SK-N-SH (cell line): ENCODE results near the gene PYGB. TPM values are rescaled to one million over a fixed set of nuclear protein-coding genes. Genes with fewer than 3 reads are reported as not detected.

Experiments used
- CTCF ChIA-PET: fragments of 300-600, 350-600 bp; formaldehyde crosslinking; extraction: SDS; loops from one replicate; lab custom pipeline; 2021; lab: Yijun Ruan, JAX
- POLR2A ChIA-PET: fragments of 350-600 bp; sonication (Branson Sonifier 250); formaldehyde crosslinking; extraction: SDS; loops from one replicate; lab custom pipeline; 2020; ENCODE audit warnings: antibody characterized with exemption, inconsistent platforms; lab: Yijun Ruan, JAX
- DNase-seq: peaks from one replicate; pipeline ENCODE4 v3.0.0; 2012
- H2AFZ ChIP-seq: fragments of 200-600 bp; sonication (generic); 2 replicates; pipeline ENCODE4 v1.8.1; 2016; ENCODE audit warnings: antibody characterized with exemption, mild to moderate bottlenecking, low read depth
- H3F3A ChIP-seq: fragments of 200-600 bp; sonication (generic); replicated peaks from 2 replicates; pipeline ENCODE3; 2016; ENCODE audit warnings: antibody characterized with exemption, mild to moderate bottlenecking; ENCODE audit not compliant: insufficient read depth
- H3K27ac ChIP-seq, 2 experiments: fragments of 200-500 bp in 1 of 2; fragments of 200-600 bp in 1 of 2; sonication (Bioruptor generic) in 1 of 2; sonication (generic), shearing (Covaris generic) in 1 of 2; 2 replicates each; pipeline versions ENCODE4 v1.5.1 to v1.6.1; 2014 to 2016; ENCODE audit warnings: low read depth in 2 of 2, inconsistent platforms in 1 of 2, low read length in 1 of 2, mild to moderate bottlenecking in 1 of 2, mixed read lengths in 1 of 2
- H3K27me3 ChIP-seq: fragments of 200-600 bp; sonication (generic), shearing (Covaris generic); 2 replicates; pipeline ENCODE4 v1.6.1; 2016; ENCODE audit warnings: mixed run types; ENCODE audit not compliant: insufficient read depth
- H3K36me3 ChIP-seq, 2 experiments: fragments of 200-500 bp in 1 of 2; fragments of 200-600 bp in 1 of 2; sonication (Bioruptor generic) in 1 of 2; sonication (generic) in 1 of 2; replicated peaks in 1 of 2; 2 replicates each; pipeline versions ENCODE3 to v1.5.1; 2014 to 2016; ENCODE audit warnings: low read length in 1 of 2, mild to moderate bottlenecking in 1 of 2; ENCODE audit not compliant: insufficient read depth in 2 of 2, control insufficient read depth in 1 of 2
- H3K4me1 ChIP-seq, 2 experiments: fragments of 200-500 bp in 1 of 2; fragments of 200-600 bp in 1 of 2; sonication (Bioruptor generic) in 1 of 2; sonication (generic), shearing (Covaris generic) in 1 of 2; 2 replicates each; pipeline versions ENCODE4 v1.5.1 to v1.6.1; 2014 to 2016; ENCODE audit warnings: low read depth in 1 of 2, low read length in 1 of 2, mixed run types in 1 of 2; ENCODE audit not compliant: insufficient read depth in 2 of 2, control insufficient read depth in 1 of 2
- H3K4me2 ChIP-seq: fragments of 200-600 bp; sonication (generic), shearing (Covaris generic); 2 replicates; pipeline ENCODE4 v1.6.1; 2017; ENCODE audit warnings: mixed run types
- H3K4me3 ChIP-seq, 2 experiments: fragments of 200-500 bp in 1 of 2; fragments of 200-600 bp in 1 of 2; sonication (Bioruptor generic) in 1 of 2; sonication (generic), shearing (Covaris generic) in 1 of 2; 2 replicates each; pipeline versions ENCODE4 v1.5.1 to v1.8.1; 2014 to 2016; ENCODE audit warnings: low read depth in 2 of 2, inconsistent platforms in 1 of 2, low read length in 1 of 2, mild to moderate bottlenecking in 1 of 2, mixed read lengths in 1 of 2, moderate library complexity in 1 of 2
- H3K79me2 ChIP-seq: fragments of 200-600 bp; sonication (generic); 2 replicates; pipeline ENCODE4 v1.8.1; 2017; ENCODE audit warnings: mild to moderate bottlenecking; ENCODE audit not compliant: insufficient read depth
- H3K9ac ChIP-seq: fragments of 200-600 bp; sonication (generic); 2 replicates; pipeline ENCODE4 v1.6.1; 2017; ENCODE audit warnings: mixed run types
- H3K9me2 ChIP-seq: fragments of 200-600 bp; sonication (generic); 2 replicates; pipeline ENCODE4 v1.6.1; 2017; ENCODE audit warnings: mixed run types
- H3K9me3 ChIP-seq: fragments of 200-600 bp; sonication (generic); 2 replicates; pipeline ENCODE4 v1.6.1; 2017; ENCODE audit warnings: mixed run types, mild to moderate bottlenecking, moderate library complexity
- H4K20me1 ChIP-seq: fragments of 200-600 bp; sonication (generic); 2 replicates; pipeline ENCODE4 v1.6.1; 2017; ENCODE audit warnings: mild to moderate bottlenecking, mixed run types; ENCODE audit not compliant: insufficient read depth
- CHD2 ChIP-seq: fragments of 150-350 bp; IDR thresholded peaks from 2 replicates; pipeline ENCODE4 v1.6.1; 2018; ENCODE audit warnings: low read length; ENCODE audit not compliant: partially characterized antibody
- EP300 ChIP-seq, 2 experiments: IDR thresholded peaks; 2 replicates each; pipeline versions ENCODE4 v1.4.0 to v1.6.1; 2012; ENCODE audit warnings: borderline replicate concordance in 1 of 2, low read depth in 1 of 2, low read length in 1 of 2
- EZH2phosphoT487 ChIP-seq: fragments of 200-600 bp; sonication (generic); IDR thresholded peaks from 2 replicates; pipeline ENCODE4 v1.6.1; 2017; ENCODE audit warnings: low read depth, mixed run types, mild to moderate bottlenecking, antibody characterized with exemption, moderate library complexity, borderline replicate concordance
- FOSL2 ChIP-seq: IDR thresholded peaks from 2 replicates; pipeline ENCODE4 v1.4.0; 2012; ENCODE audit warnings: low read depth, mild to moderate bottlenecking, moderate library complexity, borderline replicate concordance
- FOXM1 ChIP-seq: IDR thresholded peaks from 2 replicates; pipeline ENCODE4 v1.4.0; 2012; ENCODE audit warnings: low read depth, mild to moderate bottlenecking
- GABPA ChIP-seq: IDR thresholded peaks from 2 replicates; pipeline ENCODE4 v1.4.0; 2012; ENCODE audit warnings: low read depth, mild to moderate bottlenecking
- GATA2 ChIP-seq: sonication (generic); formaldehyde crosslinking; IDR thresholded peaks from 2 replicates; pipeline ENCODE4 v1.5.0; 2020; ENCODE audit warnings: mild to moderate bottlenecking, missing genetic modification reagents
- JUND ChIP-seq: IDR thresholded peaks from 2 replicates; pipeline ENCODE4 v1.4.0; 2012
- MXI1 ChIP-seq: IDR thresholded peaks from 2 replicates; pipeline ENCODE4 v1.6.1; 2012; ENCODE audit warnings: mild to moderate bottlenecking, low read depth, low read length, improper control_type of control experiment
- NRF1 ChIP-seq: IDR thresholded peaks from 2 replicates; pipeline ENCODE4 v1.6.1; 2012; ENCODE audit warnings: low read depth, mild to moderate bottlenecking, low read length
- POLR2AphosphoS5 ChIP-seq: IDR thresholded peaks from 2 replicates; pipeline ENCODE4 v1.6.1; 2012; ENCODE audit warnings: low read depth, low read length
- RAD21 ChIP-seq: IDR thresholded peaks from 2 replicates; pipeline ENCODE4 v1.6.1; 2012; ENCODE audit warnings: mild to moderate bottlenecking, low read length
- RCOR1 ChIP-seq: fragments of 150-350 bp; IDR thresholded peaks from 2 replicates; pipeline ENCODE4 v1.6.1; 2017; ENCODE audit warnings: antibody characterized with exemption, low read length
- RXRA ChIP-seq: IDR thresholded peaks from 2 replicates; pipeline ENCODE4 v1.4.0; 2012; ENCODE audit warnings: low read depth, mild to moderate bottlenecking, borderline replicate concordance
- SIN3A ChIP-seq: IDR thresholded peaks from 2 replicates; pipeline ENCODE4 v1.6.1; 2012; ENCODE audit warnings: low read depth, mild to moderate bottlenecking, low read length, moderate library complexity, borderline replicate concordance
- SMC3 ChIP-seq: IDR thresholded peaks from 2 replicates; pipeline ENCODE4 v1.6.1; 2012; ENCODE audit warnings: low read depth, low read length, improper control_type of control experiment
- TAF1 ChIP-seq: IDR thresholded peaks from 2 replicates; pipeline ENCODE4 v1.6.1; 2012; ENCODE audit warnings: low read depth, mild to moderate bottlenecking, low read length, moderate library complexity, borderline replicate concordance
- YY1 ChIP-seq: IDR thresholded peaks from 2 replicates; pipeline ENCODE4 v1.4.0; 2012; ENCODE audit warnings: low read depth, mild to moderate bottlenecking
- WGBS: methylation state at CpG from one replicate; pipeline ENCODE4 v1.1.6; 2017; ENCODE audit warnings: low lambda C conversion rate; 5-methylcytosine and 5-hydroxymethylcytosine counted together
- polyA plus RNA-seq, 3 experiments: library from polyadenylated mRNA; depleted of rRNA; stranded (reverse); fragments of >200 nt; gene quantifications; 2 replicates each; pipeline ENCODE4 v1.2.3, GENCODE V29; 2012
- TF ChIP-seq, protein P1 (sequence below): IDR thresholded peaks from 2 replicates; pipeline ENCODE4; 2012
- TF ChIP-seq, protein P2 (sequence below): IDR thresholded peaks from 2 replicates; pipeline ENCODE4 v1.4.0; 2012; ENCODE audit warnings: low read depth
- TF ChIP-seq, protein P3 (sequence below): IDR thresholded peaks from 2 replicates; pipeline ENCODE4 v1.4.0; 2012; ENCODE audit warnings: low read depth, borderline replicate concordance
- TF ChIP-seq, protein P4 (sequence below): fragments of 200-600 bp; sonication (generic); IDR thresholded peaks from 2 replicates; pipeline ENCODE4 v1.6.1; 2017; ENCODE audit warnings: antibody characterized with exemption, mild to moderate bottlenecking, moderate library complexity

PYGB gene
- polyA plus RNA-seq, 1 of the 3 experiments (the other 2 are of a cell fraction), result 35.8 TPM

DNA sequence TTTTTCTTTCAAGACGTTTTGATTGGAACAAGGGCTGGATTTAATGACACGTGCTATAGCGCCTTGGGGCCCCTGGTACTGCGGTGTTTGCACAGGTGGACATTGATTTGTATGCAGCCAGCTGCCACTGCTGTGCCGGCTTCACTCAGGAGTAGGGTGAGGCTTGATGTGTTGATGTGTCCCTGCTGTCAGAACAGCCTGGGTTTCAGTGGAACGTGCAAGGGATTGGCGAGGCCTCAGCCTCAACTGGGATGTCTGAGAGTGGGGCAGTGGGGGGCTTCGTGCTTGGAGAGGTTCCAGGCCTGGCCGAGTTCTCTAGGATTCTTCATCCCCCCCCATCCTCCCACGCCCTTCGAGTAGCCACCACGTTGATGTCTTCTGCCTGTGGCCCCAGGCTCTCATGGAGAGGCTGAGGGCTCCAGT is 23.0 kb downstream of the PYGB start:
- H3K36me3 ChIP-seq, result peaks cover 41 to 49% of the 10 kb centered on the region in 2 experiments

DNA sequence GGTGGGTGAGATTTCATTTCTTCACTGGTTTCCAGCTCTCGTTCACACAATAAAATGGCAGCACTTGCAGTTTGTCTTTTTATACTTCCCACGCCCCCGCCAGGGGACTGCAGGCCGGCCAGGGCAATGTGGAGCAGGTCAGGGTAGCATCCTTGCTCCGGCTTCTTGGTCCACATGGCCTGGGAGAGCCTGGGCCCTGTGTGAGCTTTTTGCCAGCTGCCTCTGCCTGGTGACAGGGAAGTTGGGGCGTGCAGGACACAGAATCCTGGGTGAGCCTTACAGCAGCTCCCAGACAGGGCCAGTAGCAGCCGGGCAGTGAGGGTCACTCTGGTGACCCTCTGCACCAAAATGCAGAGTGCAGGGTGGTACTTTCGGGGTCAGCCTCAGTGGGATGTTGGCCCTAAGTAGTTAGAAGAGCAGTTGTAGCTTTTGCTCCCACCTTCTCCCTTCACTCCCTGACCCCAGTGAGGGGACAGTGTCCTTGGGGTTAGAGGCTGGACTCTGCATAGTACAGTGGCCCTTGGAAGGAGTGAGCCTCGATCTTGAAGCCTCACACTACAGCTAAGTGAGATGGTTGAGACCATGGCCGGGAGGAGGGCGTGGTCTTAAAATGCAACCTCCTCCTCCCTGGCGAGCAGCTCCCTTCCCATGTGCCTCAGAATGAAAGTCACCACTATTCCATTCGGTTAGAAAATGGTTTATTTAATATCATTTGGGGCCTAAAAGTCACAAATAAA is 23.8 kb downstream of the PYGB start:
- no peak overlapping the region for H2AFZ ChIP-seq
- DNase-seq, result no peak
- H3K79me2 ChIP-seq, result peaks cover 35% of the 10 kb centered on the region; the same call in 1 of the 2 replicates
- H4K20me1 ChIP-seq, result peaks cover 13% of the 10 kb centered on the region; the same call in 1 of the 2 replicates
- H3K9ac ChIP-seq, result no peak overlapping the region
- CTCF ChIA-PET, result interaction anchor here (0.7 to 1.3 kb wide), 3 partner anchors 17 to 92 kb away, joined by 3 to 4 read pairs (median 3); no protein-coding TSS in a partner anchor
- H3K4me1 ChIP-seq, result peaks cover 0 to 10% of the 10 kb centered on the region in 2 experiments; a peak in 1 of 4 replicates
- H3K4me2 ChIP-seq, result no peak overlapping the region
- no peaks in the 10 kb centered on the region for H3K9me3 ChIP-seq
- peaks cover 32 to 54% of the 10 kb centered on the region in 2 experiments for H3K36me3 ChIP-seq
- peaks cover under 1% of the 10 kb centered on the region for H3F3A ChIP-seq
- no peak overlapping the region for H3K4me3 ChIP-seq
- H3K27ac ChIP-seq, result no peak overlapping the region
- POLR2A ChIA-PET, result interaction anchor here (1.1 kb wide), 1 partner anchor 119 kb away, joined by 3 read pairs; no protein-coding TSS in a partner anchor
- TF ChIP-seq NRF1 (no peak), TAF1 (no peak), GABPA (no peak), EZH2phosphoT487 (no peak), FOSL2 (no peak)
- TF ChIP-seq, protein P1, sequence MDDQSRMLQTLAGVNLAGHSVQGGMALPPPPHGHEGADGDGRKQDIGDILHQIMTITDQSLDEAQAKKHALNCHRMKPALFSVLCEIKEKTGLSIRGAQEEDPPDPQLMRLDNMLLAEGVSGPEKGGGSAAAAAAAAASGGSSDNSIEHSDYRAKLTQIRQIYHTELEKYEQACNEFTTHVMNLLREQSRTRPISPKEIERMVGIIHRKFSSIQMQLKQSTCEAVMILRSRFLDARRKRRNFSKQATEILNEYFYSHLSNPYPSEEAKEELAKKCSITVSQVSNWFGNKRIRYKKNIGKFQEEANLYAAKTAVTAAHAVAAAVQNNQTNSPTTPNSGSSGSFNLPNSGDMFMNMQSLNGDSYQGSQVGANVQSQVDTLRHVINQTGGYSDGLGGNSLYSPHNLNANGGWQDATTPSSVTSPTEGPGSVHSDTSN, result no peak
- TF ChIP-seq, protein P2, sequence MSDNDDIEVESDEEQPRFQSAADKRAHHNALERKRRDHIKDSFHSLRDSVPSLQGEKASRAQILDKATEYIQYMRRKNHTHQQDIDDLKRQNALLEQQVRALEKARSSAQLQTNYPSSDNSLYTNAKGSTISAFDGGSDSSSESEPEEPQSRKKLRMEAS, result no peak
- H3K9me2 ChIP-seq, result no peaks in the 10 kb centered on the region
- no peaks in the 10 kb centered on the region for H3K27me3 ChIP-seq
- WGBS, result 85% methylated on average over 6 of the region's 13 CpGs

More for the DNA sequence above, 23.0 kb downstream of the PYGB start:
- H4K20me1 ChIP-seq, result peaks cover 15% of the 10 kb centered on the region; the same call in 1 of the 2 replicates
- no peak overlapping the region for H3K27ac ChIP-seq
- H3K4me3 ChIP-seq, result no peak overlapping the region
- H3K79me2 ChIP-seq, result peaks cover 44% of the 10 kb centered on the region; the same call in 1 of the 2 replicates
- H3K9me2 ChIP-seq, result no peaks in the 10 kb centered on the region
- H3K4me1 ChIP-seq, result peaks cover 0 to 10% of the 10 kb centered on the region in 2 experiments; a peak in 1 of 4 replicates
- TF ChIP-seq EP300 (IDR thresholded peaks at IDR 0.05; ENCODE audit: borderline replicate concordance in 1 of 2, low read depth in 1 of 2, low read length in 1 of 2) (no peak), CHD2 (no peak), FOSL2 (no peak), RAD21 (no peak), YY1 (no peak), RCOR1 (no peak), SIN3A (no peak), SMC3 (no peak), NRF1 (no peak), GABPA (no peak), JUND (no peak), GATA2 (CRISPR knock-in tag) (no peak), MXI1 (no peak), POLR2AphosphoS5 (no peak), RXRA (no peak), FOXM1 (no peak)
- TF ChIP-seq, protein P3, sequence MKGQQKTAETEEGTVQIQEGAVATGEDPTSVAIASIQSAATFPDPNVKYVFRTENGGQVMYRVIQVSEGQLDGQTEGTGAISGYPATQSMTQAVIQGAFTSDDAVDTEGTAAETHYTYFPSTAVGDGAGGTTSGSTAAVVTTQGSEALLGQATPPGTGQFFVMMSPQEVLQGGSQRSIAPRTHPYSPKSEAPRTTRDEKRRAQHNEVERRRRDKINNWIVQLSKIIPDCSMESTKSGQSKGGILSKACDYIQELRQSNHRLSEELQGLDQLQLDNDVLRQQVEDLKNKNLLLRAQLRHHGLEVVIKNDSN, result no peak
- TF ChIP-seq, protein P4, sequence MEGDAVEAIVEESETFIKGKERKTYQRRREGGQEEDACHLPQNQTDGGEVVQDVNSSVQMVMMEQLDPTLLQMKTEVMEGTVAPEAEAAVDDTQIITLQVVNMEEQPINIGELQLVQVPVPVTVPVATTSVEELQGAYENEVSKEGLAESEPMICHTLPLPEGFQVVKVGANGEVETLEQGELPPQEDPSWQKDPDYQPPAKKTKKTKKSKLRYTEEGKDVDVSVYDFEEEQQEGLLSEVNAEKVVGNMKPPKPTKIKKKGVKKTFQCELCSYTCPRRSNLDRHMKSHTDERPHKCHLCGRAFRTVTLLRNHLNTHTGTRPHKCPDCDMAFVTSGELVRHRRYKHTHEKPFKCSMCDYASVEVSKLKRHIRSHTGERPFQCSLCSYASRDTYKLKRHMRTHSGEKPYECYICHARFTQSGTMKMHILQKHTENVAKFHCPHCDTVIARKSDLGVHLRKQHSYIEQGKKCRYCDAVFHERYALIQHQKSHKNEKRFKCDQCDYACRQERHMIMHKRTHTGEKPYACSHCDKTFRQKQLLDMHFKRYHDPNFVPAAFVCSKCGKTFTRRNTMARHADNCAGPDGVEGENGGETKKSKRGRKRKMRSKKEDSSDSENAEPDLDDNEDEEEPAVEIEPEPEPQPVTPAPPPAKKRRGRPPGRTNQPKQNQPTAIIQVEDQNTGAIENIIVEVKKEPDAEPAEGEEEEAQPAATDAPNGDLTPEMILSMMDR, result no peak
- POLR2A ChIA-PET, result no interaction called here
- DNase-seq, result no peak
- no peak overlapping the region for H3K9ac ChIP-seq
- no peaks in the 10 kb centered on the region for H3K9me3 ChIP-seq
- CTCF ChIA-PET, result interaction anchor here (1.3 kb wide), 1 partner anchor 24 kb away, joined by 3 read pairs; no protein-coding TSS in a partner anchor
- H2AFZ ChIP-seq, result no peak overlapping the region
- 95% methylated on average over 12 of the region's 12 CpGs for WGBS
- H3F3A ChIP-seq, result peaks cover 3% of the 10 kb centered on the region
- no peak overlapping the region for H3K4me2 ChIP-seq
- no peaks in the 10 kb centered on the region for H3K27me3 ChIP-seq
